H1 (cell line): ENCODE data around the gene CRTAP.

Experiments
- CTCF ChIP-seq, 3 experiments: IDR thresholded peaks; 1 replicate in 2 of 3; 2 replicates in 1 of 3; pipeline versions ENCODE4 v1.5.1 to v1.6.1; 2011; ENCODE audit warnings: low read length in 3 of 3, mild to moderate bottlenecking in 3 of 3, inconsistent platforms in 2 of 3, low read depth in 1 of 3, moderate library complexity in 1 of 3; ENCODE audit not compliant: insufficient read depth in 1 of 3; ENCODE audit errors: control extremely low read depth in 1 of 3
- EP300 ChIP-seq, 2 experiments: IDR thresholded peaks; 1 replicate in 1 of 2; 2 replicates in 1 of 2; pipeline ENCODE4 v1.6.1; 2011 to 2012; ENCODE audit warnings: low read depth in 2 of 2, low read length in 2 of 2, mild to moderate bottlenecking in 2 of 2, borderline replicate concordance in 1 of 2, inconsistent platforms in 1 of 2, moderate library complexity in 1 of 2
- EZH2 ChIP-seq: fragments of 200-600 bp; sonication (generic); IDR thresholded peaks from 2 replicates; pipeline ENCODE4 v1.7.1; 2012; ENCODE audit warnings: low read depth, mild to moderate bottlenecking, moderate library complexity, low read length, inconsistent platforms; ENCODE audit not compliant: severe bottlenecking
- POLR2A ChIP-seq, 2 experiments: IDR thresholded peaks; 1 replicate in 1 of 2; 2 replicates in 1 of 2; pipeline ENCODE4 v1.6.1; 2011; ENCODE audit warnings: low read depth in 2 of 2, low read length in 2 of 2, mild to moderate bottlenecking in 2 of 2; ENCODE audit errors: control extremely low read depth in 1 of 2
- POLR2AphosphoS5 ChIP-seq: IDR thresholded peaks from 2 replicates; pipeline ENCODE4 v1.6.1; 2011; ENCODE audit warnings: low read depth, low read length
- SIRT6 ChIP-seq: IDR thresholded peaks from one replicate; pipeline ENCODE4 v1.7.1; 2012; ENCODE audit warnings: low read length, inconsistent platforms
- SIX5 ChIP-seq: IDR thresholded peaks from 2 replicates; pipeline ENCODE4 v1.6.1; 2011; ENCODE audit warnings: mild to moderate bottlenecking, low read depth, low read length
- SP1 ChIP-seq: IDR thresholded peaks from 2 replicates; pipeline ENCODE4 v1.6.1; 2011; ENCODE audit warnings: low read depth, low read length

DNA sequence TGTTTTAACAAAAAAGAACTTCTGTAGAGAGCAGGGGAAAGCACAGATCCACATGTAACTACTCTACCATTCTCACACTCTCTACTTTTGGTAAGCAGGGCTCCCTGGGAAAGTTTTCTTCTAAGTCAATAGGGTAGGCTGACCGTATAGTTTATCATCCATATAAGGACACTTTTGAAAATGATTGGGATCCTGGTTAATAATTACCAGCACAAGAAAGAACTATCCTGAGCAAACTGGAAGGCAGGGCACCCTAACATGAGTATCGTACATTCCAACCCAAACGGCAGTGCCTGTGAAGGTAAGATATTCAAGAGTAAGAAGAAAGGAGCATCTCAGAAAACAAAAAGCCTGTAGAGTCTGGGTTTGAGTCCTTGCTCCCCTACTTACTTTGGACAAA is 82.7 kb downstream of the CRTAP start:
- TF ChIP-seq CTCF (IDR thresholded peaks at IDR 0.05; ENCODE audit: control extremely low read depth in 1 of 3, insufficient read depth in 1 of 3, low read depth in 1 of 3, low read length in 3 of 3), result no peak
- no peak for TF ChIP-seq SIX5
- TF ChIP-seq EZH2, result no peak
- no peak for TF ChIP-seq POLR2AphosphoS5
- TF ChIP-seq SIRT6, result no peak
- no peak for TF ChIP-seq EP300 (IDR thresholded peaks at IDR 0.05; ENCODE audit: borderline replicate concordance in 1 of 2, low read depth in 2 of 2, low read length in 2 of 2)
- no peak for TF ChIP-seq SP1
- TF ChIP-seq POLR2A (IDR thresholded peaks at IDR 0.05; ENCODE audit: control extremely low read depth in 1 of 2, low read depth in 2 of 2, low read length in 2 of 2), result no peak
